GM21825 (cell line): Measurements from ENCODE around the gene MROH7.

Experiments
- ATAC-seq: cut with Tn5 transposase; IDR thresholded peaks from one replicate; pipeline ENCODE4 v1.9.1; 2021; ENCODE audit warnings: mild to moderate bottlenecking, moderate library complexity; ENCODE audit not compliant: unreplicated experiment

MROH7 gene

GRCh38 chr1:54694771-54695170, 53.2 kb downstream of the MROH7 start:
- ATAC-seq, result no peak

DNA sequence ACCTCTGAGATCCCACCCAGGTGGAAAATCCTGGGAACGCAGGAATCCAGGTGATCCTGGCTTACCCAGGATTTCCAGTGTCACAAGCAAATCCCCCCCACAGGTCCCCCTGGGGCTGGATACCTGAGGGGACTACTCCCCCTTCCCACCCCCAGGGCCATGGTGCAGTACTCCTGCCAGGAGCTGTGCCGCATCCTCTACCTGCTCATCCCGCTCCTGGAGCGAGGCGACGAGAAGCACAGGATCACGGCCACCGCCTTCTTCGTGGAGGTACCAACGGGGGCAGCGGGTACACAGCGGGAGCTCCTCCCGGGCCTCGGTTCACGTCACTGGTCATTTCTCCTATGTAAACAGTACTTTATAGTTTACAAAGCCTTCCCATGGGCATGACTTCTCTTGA, 53.6 kb downstream of the MROH7 start:
- ATAC-seq, result no peak

DNA sequence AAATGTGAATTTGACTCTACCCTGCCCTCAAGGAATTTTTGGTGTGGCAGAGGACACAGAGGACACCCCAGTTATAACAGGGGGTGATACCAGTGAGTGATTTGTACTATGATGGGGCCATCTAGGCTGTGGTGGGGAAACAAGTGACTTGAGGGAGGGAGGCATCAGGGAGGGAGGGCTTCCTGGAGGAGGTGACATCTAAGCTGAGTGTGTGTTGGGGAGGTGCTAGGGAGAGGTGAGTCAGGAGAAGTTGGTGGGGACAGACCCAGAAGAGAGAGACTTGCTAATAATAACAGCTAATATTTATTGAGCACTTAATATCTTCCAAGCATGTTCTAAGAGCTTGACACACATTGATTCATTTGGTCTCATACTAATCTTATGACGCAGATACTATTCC, 54.2 kb downstream of the MROH7 start:
- no peak for ATAC-seq

DNA sequence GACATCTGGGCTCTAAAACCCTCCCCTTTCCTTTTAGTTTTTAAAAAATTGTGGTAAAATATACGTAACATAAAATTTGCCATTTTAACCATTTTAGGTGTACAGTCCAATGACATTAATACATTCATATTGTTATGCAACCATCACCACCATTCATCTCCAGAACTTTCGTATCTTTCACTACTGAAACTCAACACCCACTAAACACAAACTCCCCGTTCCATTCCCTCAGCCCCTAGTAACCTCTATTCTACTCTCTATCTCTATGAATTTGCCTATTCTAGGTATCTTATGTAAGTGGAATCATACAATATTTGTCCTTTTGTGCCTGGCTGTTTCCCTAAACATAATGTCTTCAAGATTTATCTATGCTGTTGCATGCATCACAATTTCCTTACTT, 54.7 kb downstream of the MROH7 start:
- ATAC-seq, result no peak

- no peak for ATAC-seq
Measured at GRCh38 chr1:54697896-54698295, 56.3 kb downstream of the MROH7 start.

DNA sequence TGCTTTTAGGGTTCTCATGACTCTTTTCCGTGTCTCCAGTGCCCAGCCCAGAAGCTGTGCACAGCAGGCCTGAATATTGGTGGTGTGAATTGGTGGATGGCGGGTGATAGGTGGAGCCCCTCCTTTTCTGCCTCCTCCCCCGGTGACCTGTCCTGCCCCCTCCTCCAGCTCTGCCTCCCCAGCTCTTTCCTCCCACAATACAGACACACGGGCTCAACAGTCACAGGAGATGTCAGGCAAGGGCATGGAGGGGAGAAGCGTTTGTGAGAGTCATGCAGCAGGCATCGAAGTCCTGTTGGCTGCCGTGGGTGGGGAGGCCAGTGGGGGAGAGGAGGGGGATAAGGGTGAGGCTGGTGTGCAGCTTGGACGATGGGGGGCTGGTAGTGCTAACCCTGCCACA, 56.8 kb downstream of the MROH7 start:
- no peak for ATAC-seq

DNA sequence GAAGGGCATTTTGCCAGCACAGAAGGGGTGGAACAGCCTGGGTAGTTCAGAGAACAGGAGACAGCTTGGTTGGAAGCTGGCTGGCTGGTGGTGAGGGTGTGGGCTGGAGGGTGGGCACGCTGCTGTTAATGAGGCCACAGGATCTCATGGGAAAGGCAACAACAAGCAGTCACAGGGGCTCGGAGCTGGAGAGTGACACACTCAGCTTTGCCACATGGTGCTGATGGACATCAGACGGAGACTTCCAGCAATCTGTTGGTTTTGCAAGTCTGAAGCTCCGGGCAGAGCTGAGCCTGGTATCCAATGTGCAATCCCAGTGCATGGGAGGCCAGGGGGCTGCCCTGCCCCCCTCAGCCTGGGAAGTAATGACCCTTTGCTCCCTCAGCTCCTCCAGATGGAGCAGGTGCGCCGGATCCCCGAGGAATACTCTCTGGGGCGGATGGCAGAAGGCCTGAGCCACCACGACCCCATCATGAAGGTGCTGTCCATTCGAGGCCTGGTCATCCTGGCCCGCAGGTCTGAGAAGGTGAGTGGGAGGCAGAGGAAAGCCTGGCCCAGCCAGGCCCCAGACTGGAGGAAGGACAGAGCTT, 58.4 kb downstream of the MROH7 start:
- ATAC-seq, result no peak

DNA sequence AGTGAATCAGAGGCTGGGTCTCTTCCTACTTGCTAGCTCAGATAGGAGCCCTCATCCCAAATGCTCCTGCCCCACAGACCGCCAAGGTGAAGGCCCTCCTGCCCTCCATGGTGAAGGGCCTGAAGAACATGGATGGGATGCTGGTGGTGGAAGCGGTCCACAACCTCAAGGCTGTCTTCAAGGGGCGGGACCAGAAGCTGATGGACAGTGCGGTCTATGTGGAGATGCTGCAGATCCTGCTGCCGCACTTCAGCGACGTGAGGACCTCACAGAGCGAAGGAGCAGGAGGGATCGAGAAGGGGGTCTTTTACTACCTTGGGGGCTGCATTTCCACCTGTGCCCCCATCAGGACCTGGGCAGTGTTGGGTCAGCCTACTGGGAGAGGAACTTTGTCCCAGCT, 59.5 kb downstream of the MROH7 start:
- ATAC-seq, result no peak

DNA sequence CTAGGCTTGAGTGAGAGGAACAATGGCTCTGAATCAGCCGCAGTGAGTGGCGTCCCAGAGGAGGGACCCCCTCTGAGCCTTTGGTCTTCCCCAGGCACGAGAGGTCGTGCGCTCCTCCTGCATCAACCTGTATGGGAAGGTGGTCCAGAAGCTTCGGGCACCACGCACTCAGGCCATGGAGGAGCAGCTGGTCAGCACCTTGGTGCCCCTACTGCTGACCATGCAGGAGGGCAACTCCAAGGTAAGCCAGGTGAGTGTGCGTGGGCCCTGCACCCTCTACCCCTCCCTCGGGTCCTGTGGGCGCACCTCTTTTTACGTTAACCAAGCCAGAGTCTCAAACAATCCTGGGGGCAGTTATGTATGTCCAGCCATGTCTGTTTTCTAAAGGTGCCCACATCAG, 60.4 kb downstream of the MROH7 start:
- no peak for ATAC-seq

- ATAC-seq, result no peak
Measured at GRCh38 chr1:54703471-54703870, 61.9 kb downstream of the MROH7 start.

DNA sequence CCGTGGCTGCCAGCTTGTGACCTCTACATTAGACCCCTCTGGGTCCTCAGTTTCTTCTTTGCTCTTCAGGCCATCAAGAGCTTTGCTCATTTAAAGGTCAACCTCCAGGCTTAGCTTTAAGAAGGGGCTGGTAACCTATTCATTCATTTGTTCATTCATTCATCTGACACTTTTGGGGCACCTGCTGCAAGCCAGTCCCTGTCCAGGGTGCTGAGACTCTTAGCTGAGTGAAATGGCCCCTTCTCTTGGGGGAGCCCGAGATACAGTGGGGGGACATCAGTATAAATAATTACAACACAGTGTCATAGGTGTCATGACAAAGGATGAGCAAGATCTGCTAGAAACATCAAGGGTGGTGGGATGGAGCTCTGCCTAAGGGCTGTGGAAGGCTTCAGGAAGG, 63.6 kb downstream of the MROH7 start:
- ATAC-seq, result no peak

GRCh38 chr1:54706419-54706818, 64.8 kb downstream of the MROH7 start:
- no peak for ATAC-seq

DNA sequence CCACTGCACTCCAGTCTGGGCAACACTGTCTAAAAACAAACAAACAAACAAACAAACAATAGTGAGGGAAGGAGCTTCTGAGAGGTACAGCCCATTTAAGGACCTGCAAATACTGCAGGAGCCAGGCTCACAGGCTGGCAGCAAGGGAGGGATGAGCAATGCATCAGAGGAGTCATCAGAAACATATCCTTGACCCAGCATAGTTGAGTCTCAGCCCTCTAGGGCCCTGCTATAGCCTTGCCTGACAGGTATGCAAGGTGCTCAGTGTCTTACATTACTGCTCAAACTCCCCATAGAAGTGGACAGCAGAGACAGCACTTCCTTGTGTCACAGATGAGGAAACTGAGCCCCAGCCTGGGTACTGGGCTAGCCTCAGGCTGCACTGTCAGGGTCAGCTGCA, 66.8 kb downstream of the MROH7 start:
- ATAC-seq, result no peak

DNA sequence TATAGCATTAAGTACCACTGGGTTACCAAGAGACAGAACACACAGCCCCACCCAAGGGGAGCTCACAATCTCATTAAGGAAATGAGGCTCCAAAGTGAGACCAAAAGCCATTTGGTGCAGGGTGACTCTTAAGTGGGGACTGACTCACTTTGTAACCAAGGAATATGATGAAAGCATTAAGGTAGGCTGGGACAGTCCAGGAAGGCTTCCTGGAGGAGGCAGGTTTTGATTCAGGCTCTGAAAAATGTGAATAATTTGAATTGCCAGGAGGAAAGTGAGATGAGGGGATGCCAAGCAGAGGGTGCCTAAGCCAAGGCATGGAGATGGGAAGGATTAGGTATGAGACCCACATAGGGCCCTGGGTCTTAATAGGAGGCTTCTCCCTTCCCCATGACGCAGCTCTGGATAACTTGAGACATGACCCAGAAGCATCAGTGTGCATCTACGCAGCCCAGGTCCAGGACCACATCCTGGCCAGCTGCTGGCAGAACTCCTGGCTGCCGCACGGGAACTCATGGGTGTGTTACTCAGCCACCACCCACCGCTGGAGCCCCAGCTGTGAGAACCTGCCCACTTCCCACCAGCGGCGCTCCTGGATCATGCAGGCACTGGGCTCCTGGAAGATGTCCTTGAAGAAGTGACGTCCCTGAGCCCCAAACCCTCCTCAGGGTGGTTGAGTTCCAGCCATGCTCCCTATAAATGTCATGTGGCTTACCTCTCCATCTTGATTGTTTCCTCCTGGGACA, 68.1 kb downstream of the MROH7 start:
- ATAC-seq, result no peak

DNA sequence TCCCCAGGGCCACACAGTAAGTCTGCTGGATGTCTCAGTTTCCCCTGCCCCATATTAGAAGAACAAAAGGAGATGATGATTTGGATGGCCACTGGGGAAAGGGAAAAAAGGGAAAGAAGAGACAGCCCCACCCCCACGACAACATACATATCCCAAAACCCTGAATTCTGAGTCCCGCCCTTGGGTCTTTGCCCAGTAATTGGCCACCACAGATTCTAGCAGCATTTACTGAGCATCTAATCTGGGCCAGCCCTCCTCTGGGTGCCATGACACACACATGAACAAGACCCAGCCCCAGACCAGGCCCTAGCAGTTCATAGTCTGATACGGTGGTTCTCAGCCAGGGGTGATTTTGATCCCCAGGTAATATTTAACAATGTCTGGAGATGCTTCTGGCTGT, 68.8 kb downstream of the MROH7 start:
- ATAC-seq, result no peak

DNA sequence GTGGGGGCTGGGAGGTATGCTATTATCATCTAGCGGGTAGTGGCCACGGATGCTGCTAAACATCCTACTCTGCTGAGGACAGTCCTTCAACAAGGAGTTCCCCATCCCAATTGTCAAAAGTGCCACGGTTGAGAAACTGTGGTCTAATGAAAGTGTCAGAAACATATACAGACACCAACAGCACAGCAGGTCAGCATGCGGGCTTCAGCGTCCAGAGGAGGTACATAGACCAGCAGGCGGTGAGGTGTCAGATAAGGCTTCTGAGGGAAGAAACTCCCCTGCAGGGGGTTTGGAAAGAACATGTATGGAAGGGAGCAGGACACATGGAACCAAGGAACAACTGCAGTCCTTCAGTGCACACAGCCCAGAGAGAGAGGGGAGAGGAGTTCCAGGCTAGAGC, 69.3 kb downstream of the MROH7 start:
- ATAC-seq, result no peak

- no peak for ATAC-seq
Measured at GRCh38 chr1:54711536-54711935, 70.0 kb downstream of the MROH7 start.

- ATAC-seq, result no peak
Measured at GRCh38 chr1:54714881-54715492, 73.4 kb downstream of the MROH7 start.

GRCh38 chr1:54715493-54716298, 74.1 kb downstream of the MROH7 start, which contains the start of gene TTC4:
TSS of gene TTC4 (plus strand) at chr1:54715861. CDS start at chr1:54715909, 48 bp downstream.
- ATAC-seq, result peak; percentile 96

- ATAC-seq, result no peak
Measured at GRCh38 chr1:54716299-54717047, 74.9 kb downstream of the MROH7 start.

- ATAC-seq, result no peak
Measured at GRCh38 chr1:54721719-54722118, 80.1 kb downstream of the MROH7 start.
